ENCODE data around the gene STK16.

The STK16 gene

GRCh38 chr2:219282375-219282774 is 37.1 kb downstream of the STK16 start:
- Histone ChIP-seq H3K36me3 (replicated peaks; ENCODE audit: low read depth, low read length) (peaks cover 3% of the 10 kb centered on the region), H3K4me1 (ENCODE audit: low read length) (peaks cover 11% of the 10 kb centered on the region), H2AFZ (ENCODE audit: low read depth, low read length) (no peak overlapping the region), H3K9ac (ENCODE audit: low read length) (no peak overlapping the region), H3K4me3 (ENCODE audit: low read length) (no peak overlapping the region), H3K27me3 (ENCODE audit: low read depth, low read length) (no peaks in the 10 kb centered on the region), H3K27ac (ENCODE audit: low read length) (no peak overlapping the region), H3K4me2 (ENCODE audit: low read length) (no peak overlapping the region), H4K20me1 (ENCODE audit: insufficient read depth, low read length) (no peaks in the 10 kb centered on the region), H3K9me3 (ENCODE audit: insufficient read depth, low read length) (no peaks in the 10 kb centered on the region), H3K79me2 (ENCODE audit: low read length) (no peaks in the 10 kb centered on the region)
- TF ChIP-seq EZH2phosphoT487 (IDR thresholded peaks at IDR 0.05; ENCODE audit: low read depth) (no peak), CTCF (IDR thresholded peaks at IDR 0.05; ENCODE audit: low read depth, low read length) (no peak)

DNA sequence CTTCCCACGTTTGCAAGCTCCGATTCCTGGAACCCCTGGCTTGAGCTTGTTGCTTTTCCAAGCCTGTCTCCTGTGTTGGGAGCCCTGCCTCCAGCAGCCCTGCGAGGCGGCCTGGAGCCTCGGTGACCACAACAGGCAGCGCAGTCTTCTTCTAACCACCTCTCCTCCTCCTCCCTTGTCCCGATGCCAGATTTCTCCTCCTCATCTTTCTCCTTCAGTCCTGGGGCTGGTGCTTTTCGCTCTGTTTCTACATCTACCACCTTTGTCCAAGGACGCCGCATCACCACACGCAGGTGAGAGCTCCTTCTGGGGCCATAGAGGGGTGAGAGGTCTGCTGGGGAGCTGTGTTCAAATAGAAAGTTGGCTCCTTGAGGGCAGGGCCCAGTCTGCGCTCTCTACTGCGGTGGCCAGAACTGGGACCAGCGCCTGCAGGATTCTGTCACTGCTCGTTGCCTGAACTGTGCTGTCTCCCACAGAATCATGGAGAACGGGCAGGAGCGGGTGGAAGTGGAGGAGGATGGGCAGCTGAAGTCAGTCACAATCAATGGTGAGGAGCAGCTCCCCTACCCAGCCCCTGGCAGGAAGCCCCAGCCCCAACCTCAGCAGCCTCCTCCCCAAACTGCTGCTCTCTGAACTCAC is 37.8 kb downstream of the STK16 start:
- H3K36me3 ChIP-seq (replicated peaks; ENCODE audit: low read depth, low read length), result peaks cover 3% of the 10 kb centered on the region
- H3K9me3 ChIP-seq (ENCODE audit: insufficient read depth, low read length), result no peaks in the 10 kb centered on the region
- no peaks in the 10 kb centered on the region for H4K20me1 ChIP-seq (ENCODE audit: insufficient read depth, low read length)
- no peaks in the 10 kb centered on the region for H3K79me2 ChIP-seq (ENCODE audit: low read length)
- no peak overlapping the region for H2AFZ ChIP-seq (ENCODE audit: low read depth, low read length)
- H3K4me2 ChIP-seq (ENCODE audit: low read length), result no peak overlapping the region
- H3K4me1 ChIP-seq (ENCODE audit: low read length), result peaks cover 11% of the 10 kb centered on the region
- no peak overlapping the region for H3K27ac ChIP-seq (ENCODE audit: low read length)
- H3K9ac ChIP-seq (ENCODE audit: low read length), result no peak overlapping the region
- H3K27me3 ChIP-seq (ENCODE audit: low read depth, low read length), result no peaks in the 10 kb centered on the region
- no peak for TF ChIP-seq CTCF (IDR thresholded peaks at IDR 0.05; ENCODE audit: low read depth, low read length)
- no peak for TF ChIP-seq EZH2phosphoT487 (IDR thresholded peaks at IDR 0.05; ENCODE audit: low read depth)
- no peak overlapping the region for H3K4me3 ChIP-seq (ENCODE audit: low read length)

- no peaks in the 10 kb centered on the region for H3K27me3 ChIP-seq (ENCODE audit: low read depth, low read length)
- no peaks in the 10 kb centered on the region for H4K20me1 ChIP-seq (ENCODE audit: insufficient read depth, low read length)
- H3K9ac ChIP-seq (ENCODE audit: low read length), result no peak overlapping the region
- no peak overlapping the region for H3K4me3 ChIP-seq (ENCODE audit: low read length)
- no peak overlapping the region for H3K27ac ChIP-seq (ENCODE audit: low read length)
- H3K4me1 ChIP-seq (ENCODE audit: low read length), result peaks cover 3% of the 10 kb centered on the region; the same call in 1 of the 2 replicates
- H3K79me2 ChIP-seq (ENCODE audit: low read length), result no peaks in the 10 kb centered on the region
- H3K4me2 ChIP-seq (ENCODE audit: low read length), result no peak overlapping the region
- H3K36me3 ChIP-seq (replicated peaks; ENCODE audit: low read depth, low read length), result peaks cover 3% of the 10 kb centered on the region
- H3K9me3 ChIP-seq (ENCODE audit: insufficient read depth, low read length), result no peaks in the 10 kb centered on the region
- TF ChIP-seq CTCF (IDR thresholded peaks at IDR 0.05; ENCODE audit: low read depth, low read length) (no peak), EZH2phosphoT487 (IDR thresholded peaks at IDR 0.05; ENCODE audit: low read depth) (no peak)
- H2AFZ ChIP-seq (ENCODE audit: low read depth, low read length), result no peak overlapping the region
Measured at GRCh38 chr2:219284501-219285372, 39.5 kb downstream of the STK16 start.

- no peaks in the 10 kb centered on the region for H3K9me3 ChIP-seq (ENCODE audit: insufficient read depth, low read length)
- no peak overlapping the region for H3K4me3 ChIP-seq (ENCODE audit: low read length)
- no peak overlapping the region for H3K9ac ChIP-seq (ENCODE audit: low read length)
- H3K27me3 ChIP-seq (ENCODE audit: low read depth, low read length), result no peaks in the 10 kb centered on the region
- H3K27ac ChIP-seq (ENCODE audit: low read length), result no peak overlapping the region
- no peaks in the 10 kb centered on the region for H4K20me1 ChIP-seq (ENCODE audit: insufficient read depth, low read length)
- no peaks in the 10 kb centered on the region for H3K4me1 ChIP-seq (ENCODE audit: low read length)
- H3K79me2 ChIP-seq (ENCODE audit: low read length), result no peaks in the 10 kb centered on the region
- TF ChIP-seq EZH2phosphoT487 (IDR thresholded peaks at IDR 0.05; ENCODE audit: low read depth), result no peak
- TF ChIP-seq CTCF (IDR thresholded peaks at IDR 0.05; ENCODE audit: low read depth, low read length), result no peak
- H3K36me3 ChIP-seq (replicated peaks; ENCODE audit: low read depth, low read length), result peaks cover 3% of the 10 kb centered on the region
- H3K4me2 ChIP-seq (ENCODE audit: low read length), result no peak overlapping the region
- no peak overlapping the region for H2AFZ ChIP-seq (ENCODE audit: low read depth, low read length)
Measured at GRCh38 chr2:219285373-219285735, 40.1 kb downstream of the STK16 start.
